H1 (cell line): Measurements from ENCODE around the gene SHROOM3. TPM values are rescaled to one million over a fixed set of nuclear protein-coding genes. Genes with fewer than 3 reads are reported as not detected.

ENCODE experiments used
- CTCF ChIA-PET: fragments of 300-600 bp; sonication (Branson Sonifier 250); formaldehyde crosslinking; loops from one replicate; lab custom pipeline; 2021; ENCODE audit not compliant: partially characterized antibody; lab: Charles Lee
- POLR2A ChIA-PET: fragments of 300-600 bp; sonication (Branson Sonifier 250); formaldehyde crosslinking; loops from one replicate; lab custom pipeline; 2021; ENCODE audit warnings: inconsistent platforms; ENCODE audit not compliant: partially characterized antibody; lab: Charles Lee
- DNase-seq, 2 experiments: peaks; one replicate each; pipeline versions ENCODE4 v3.0.0 to v3.0.0-alpha.2; 2010 to 2022; ENCODE audit warnings: low spot score in 2 of 2, low read depth in 1 of 2, mixed read lengths in 1 of 2
- FAIRE-seq: peaks from 2 replicates; lab custom pipeline; 2011; peaks lifted over from hg19 to GRCh38; lab: Jason Lieb, UNC
- H2AFZ ChIP-seq: 2 replicates; pipeline ENCODE4 v1.8.1; 2012; ENCODE audit warnings: low read length, inconsistent platforms
- H2AK5ac ChIP-seq: 2 replicates; pipeline ENCODE4 v1.6.1; 2013; ENCODE audit warnings: low read depth, low read length
- H2BK120ac ChIP-seq: replicated peaks from 2 replicates; pipeline ENCODE3; 2013; ENCODE audit warnings: low read depth, low read length, inconsistent platforms
- H2BK12ac ChIP-seq: 2 replicates; pipeline ENCODE4 v1.6.1; 2013; ENCODE audit warnings: low read depth, low read length
- H2BK15ac ChIP-seq: 2 replicates; pipeline ENCODE4 v1.6.1; 2013; ENCODE audit warnings: low read length
- H2BK20ac ChIP-seq: 2 replicates; pipeline ENCODE4 v1.6.1; 2013; ENCODE audit warnings: low read length
- H2BK5ac ChIP-seq: 2 replicates; pipeline ENCODE4 v1.6.1; 2013; ENCODE audit warnings: low read depth, low read length
- H3K14ac ChIP-seq: 2 replicates; pipeline ENCODE4 v1.6.1; 2013; ENCODE audit warnings: inconsistent platforms; ENCODE audit not compliant: insufficient read length
- H3K18ac ChIP-seq: 2 replicates; pipeline ENCODE4 v1.6.1; 2013; ENCODE audit warnings: low read length; ENCODE audit errors: extremely low read depth
- H3K23ac ChIP-seq: 2 replicates; pipeline ENCODE4 v1.6.1; 2013; ENCODE audit warnings: inconsistent platforms; ENCODE audit not compliant: insufficient read length
- H3K23me2 ChIP-seq: 2 replicates; pipeline ENCODE4 v1.6.1; 2013; ENCODE audit warnings: low read depth, low read length
- H3K27ac ChIP-seq: 2 replicates; pipeline ENCODE4 v1.6.1; 2011; ENCODE audit warnings: low read depth, low read length, inconsistent platforms
- H3K27me3 ChIP-seq, 4 experiments: replicated peaks in 1 of 4; 1 replicate in 1 of 4; 2 replicates in 3 of 4; pipeline versions ENCODE4 v1.6.1 to v1.8.1; 2011 to 2013; ENCODE audit warnings: low read length in 3 of 4, mild to moderate bottlenecking in 3 of 4, inconsistent platforms in 2 of 4, mixed read lengths in 2 of 4, moderate library complexity in 1 of 4; ENCODE audit not compliant: control insufficient read depth in 3 of 4, insufficient read depth in 3 of 4; ENCODE audit errors: extremely low read depth in 1 of 4
- H3K36me3 ChIP-seq, 4 experiments: 2 replicates each; pipeline versions ENCODE4 v1.6.1 to v1.8.1; 2011 to 2013; ENCODE audit warnings: mild to moderate bottlenecking in 4 of 4, low read length in 3 of 4, moderate library complexity in 2 of 4, control low read depth in 1 of 4, inconsistent platforms in 1 of 4; ENCODE audit not compliant: insufficient read depth in 4 of 4, control insufficient read depth in 2 of 4
- H3K4ac ChIP-seq: replicated peaks from 2 replicates; pipeline ENCODE3; 2013; ENCODE audit warnings: low read length, low read depth, mixed read lengths, inconsistent platforms; ENCODE audit not compliant: insufficient read length
- H3K4me1 ChIP-seq, 4 experiments: replicated peaks in 1 of 4; 1 replicate in 1 of 4; 2 replicates in 3 of 4; pipeline versions ENCODE4 v1.6.1 to v1.8.1; 2011 to 2013; ENCODE audit warnings: low read length in 3 of 4, inconsistent platforms in 2 of 4, mixed read lengths in 1 of 4; ENCODE audit not compliant: insufficient read depth in 4 of 4, control insufficient read depth in 3 of 4
- H3K4me2 ChIP-seq, 2 experiments: 2 replicates each; pipeline versions ENCODE4 v1.6.1 to v1.8.1; 2011 to 2013; ENCODE audit warnings: low read depth in 2 of 2, low read length in 2 of 2, control low read depth in 1 of 2, inconsistent platforms in 1 of 2, mild to moderate bottlenecking in 1 of 2; ENCODE audit not compliant: insufficient read depth in 1 of 2
- H3K4me3 ChIP-seq, 4 experiments: fragments of 200-600, 300-600 bp in 1 of 4; sonication (generic), shearing (Covaris generic), sonication (Bioruptor Twin) in 1 of 4; 2 replicates each; pipeline versions ENCODE4 v1.5.1 to v1.8.1; 2011 to 2016; ENCODE audit warnings: low read length in 4 of 4, low read depth in 3 of 4, control low read depth in 2 of 4, inconsistent platforms in 2 of 4, mild to moderate bottlenecking in 2 of 4, mixed read lengths in 1 of 4, moderate library complexity in 1 of 4; ENCODE audit not compliant: insufficient read depth in 2 of 4; ENCODE audit errors: extremely low read depth in 1 of 4
- H3K56ac ChIP-seq: replicated peaks from 2 replicates; pipeline ENCODE3; 2013; ENCODE audit warnings: low read depth, mild to moderate bottlenecking, mixed read lengths, low read length, inconsistent platforms; ENCODE audit not compliant: insufficient read length
- H3K79me1 ChIP-seq: 2 replicates; pipeline ENCODE4 v1.6.1; 2013; ENCODE audit warnings: low read depth, low read length, control low read depth
- H3K79me2 ChIP-seq, 2 experiments: 2 replicates each; pipeline versions ENCODE4 v1.6.1 to v1.8.1; 2012 to 2013; ENCODE audit warnings: low read length in 2 of 2, mild to moderate bottlenecking in 2 of 2, inconsistent platforms in 1 of 2; ENCODE audit not compliant: insufficient read depth in 2 of 2, control insufficient read depth in 1 of 2
- H3K9ac ChIP-seq, 4 experiments: replicated peaks in 1 of 4; 1 replicate in 1 of 4; 2 replicates in 3 of 4; pipeline versions ENCODE4 v1.6.1 to v1.8.1; 2011 to 2013; ENCODE audit warnings: low read depth in 3 of 4, low read length in 3 of 4, control low read depth in 2 of 4, mild to moderate bottlenecking in 2 of 4, moderate library complexity in 2 of 4, inconsistent platforms in 1 of 4; ENCODE audit errors: extremely low read depth in 1 of 4
- H3K9me3 ChIP-seq, 2 experiments: 2 replicates each; pipeline versions ENCODE4 v1.6.1 to v1.8.1; 2012 to 2013; ENCODE audit warnings: mild to moderate bottlenecking in 2 of 2, moderate library complexity in 2 of 2, control low read depth in 1 of 2, inconsistent platforms in 1 of 2, low read depth in 1 of 2, low read length in 1 of 2, mixed read lengths in 1 of 2; ENCODE audit not compliant: insufficient read depth in 2 of 2
- H4K20me1 ChIP-seq, 2 experiments: replicated peaks in 1 of 2; 2 replicates each; pipeline versions ENCODE3 to v1.8.1; 2011 to 2013; ENCODE audit warnings: inconsistent platforms in 2 of 2, low read length in 2 of 2, mild to moderate bottlenecking in 1 of 2; ENCODE audit not compliant: insufficient read depth in 2 of 2, control insufficient read depth in 1 of 2
- H4K5ac ChIP-seq: 2 replicates; pipeline ENCODE4 v1.6.1; 2013; ENCODE audit warnings: low read length, low read depth, mixed read lengths, inconsistent platforms; ENCODE audit not compliant: insufficient read length
- H4K8ac ChIP-seq: 2 replicates; pipeline ENCODE4 v1.8.0; 2013; ENCODE audit warnings: mild to moderate bottlenecking, moderate library complexity, low read length, inconsistent platforms; ENCODE audit not compliant: insufficient read depth; ENCODE audit errors: extremely low read depth
- H4K91ac ChIP-seq: replicated peaks from 2 replicates; pipeline ENCODE3; 2013; ENCODE audit warnings: low read length, mixed read lengths, inconsistent platforms; ENCODE audit not compliant: insufficient read length
- JUN ChIP-seq: IDR thresholded peaks from 2 replicates; pipeline ENCODE4 v1.6.1; 2011; ENCODE audit warnings: low read depth, mild to moderate bottlenecking, improper control_type of control experiment, low read length
- SIN3A ChIP-seq, 2 experiments: IDR thresholded peaks in 1 of 2; conservative IDR thresholded peaks in 1 of 2; 2 replicates each; pipeline ENCODE4 v1.6.1; 2011 to 2012; ENCODE audit warnings: low read length in 2 of 2, improper control_type of control experiment in 1 of 2, low read depth in 1 of 2, mild to moderate bottlenecking in 1 of 2
- TBP ChIP-seq: IDR thresholded peaks from 2 replicates; pipeline ENCODE4 v1.6.1; 2011; ENCODE audit warnings: low read depth, low read length, improper control_type of control experiment
- WGBS, 2 experiments: shearing (Covaris generic) in 1 of 2; methylation state at CpG; one replicate each; pipeline versions ENCODE4 v1.1.6 to v1.1.7; 2013 to 2015; ENCODE audit warnings: low lambda C conversion rate in 2 of 2, mixed read lengths in 2 of 2, inconsistent platforms in 1 of 2, low coverage in 1 of 2, missing lambda C conversion rate in 1 of 2; ENCODE audit not compliant: insufficient replicate concordance in 2 of 2, insufficient coverage in 1 of 2, insufficient read length in 1 of 2; ENCODE audit errors: extremely low coverage in 1 of 2, missing lambda C conversion rate in 1 of 2; 5-methylcytosine and 5-hydroxymethylcytosine counted together
- polyA plus RNA-seq, 7 experiments: library from polyadenylated mRNA; depleted of rRNA in 3 of 7; stranded (reverse) in 5 of 7; unstranded in 2 of 7; fragments of >200 nt in 5 of 7; fragments of 200-250 nt in 2 of 7; gene quantifications; 1 replicate in 5 of 7; 2 replicates in 1 of 7; 4 replicates in 1 of 7; pipeline versions ENCODE4 v1.2.1 to v1.2.3, GENCODE V29; 2011 to 2013; ENCODE audit warnings: missing spikeins in 2 of 7, mixed read lengths in 2 of 7
- total RNA-seq: library from RNA; stranded (reverse); fragmentation: NEBNext Ultra II Directional; extraction: Animal tissue kit (Norgen Biotek cat#: 25700); gene quantifications from 2 replicates; pipeline ENCODE4 v1.2.1, GENCODE V29; 2021

Gene SHROOM3
- total and polyA plus RNA-seq, 2 of the 8 experiments (the other 6 are each of a cell fraction or from before 2014, with no cell fraction given): 15.8 to 34.0 TPM

- CTCF ChIA-PET: interaction anchor here (1.5 to 1.9 kb wide), 2 partner anchors 12 to 18 kb away, joined by 4 to 8 read pairs; no protein-coding TSS in a partner anchor
- H3K79me2 ChIP-seq: no peaks in the 10 kb centered on the region
Observed at GRCh38 chr4:76644831-76645485, 209.9 kb downstream of the SHROOM3 start.

More at GRCh38 chr4:76644831-76645485, 209.9 kb downstream of the SHROOM3 start:
- FAIRE-seq (no peak), DNase-seq (no peak)
- Histone ChIP-seq H3K4ac (no peak overlapping the region), H2BK5ac (no peak overlapping the region), H4K91ac (no peak overlapping the region), H3K18ac (no peak overlapping the region), H4K20me1 (no peaks in the 10 kb centered on the region), H3K14ac (no peak overlapping the region), H2BK12ac (no peak overlapping the region), H2AFZ (no peak overlapping the region), H3K4me3 (no peak overlapping the region), H3K9ac (no peak overlapping the region), H3K79me1 (no peaks in the 10 kb centered on the region), H3K27ac (no peak overlapping the region), H4K5ac (no peak overlapping the region), H3K4me2 (no peak overlapping the region), H3K56ac (no peak overlapping the region), H4K8ac (no peak overlapping the region), H2BK20ac (no peak overlapping the region), H3K4me1 (peaks cover 2 to 6% (median 3%) of the 10 kb centered on the region in 4 experiments; a peak in 4 of 7 replicates), H3K27me3 (no peaks in the 10 kb centered on the region), H3K23me2 (no peaks in the 10 kb centered on the region; the same call in 1 of the 2 replicates), H3K23ac (no peak overlapping the region), H2BK120ac (no peak overlapping the region), H3K36me3 (no peaks in the 10 kb centered on the region), H3K9me3 (no peaks in the 10 kb centered on the region), H2AK5ac (no peak overlapping the region), H2BK15ac (no peak overlapping the region)
- POLR2A ChIA-PET: interaction anchor here (1.4 kb wide), 1 partner anchor 10 kb away, joined by 3 read pairs; no protein-coding TSS in a partner anchor
- WGBS, 2 experiments: 87% methylated on average over 8 of the region's 8 CpGs; no CpG with 5 or more reads in 1 of the 2 experiments
- TF ChIP-seq TBP (no peak), JUN (no peak), SIN3A (conservative IDR thresholded peaks at IDR 0.05 in 1 of 2, IDR thresholded peaks at IDR 0.05 in 1 of 2; ENCODE audit: low read depth in 1 of 2, low read length in 2 of 2) (no peak)
